Stimulated activated CD8-positive, alpha-beta memory T cell treated with anti-CD3 and anti-CD28 coated beads, Interleukin-12 subunit alpha, Interleukin-12 subunit beta, amount 100 ng/mL, for 1 hour (primary cell): ENCODE measurements around the gene CD99.
"Not testable (repeated sequence)": the region's sequence is repeated elsewhere in the genome, so short reads cannot be mapped to it uniquely, and the experiment has no call there.

Experiments
- DNase-seq: peaks from one replicate; pipeline ENCODE4 v3.0.0-alpha.2; 2020; ENCODE audit warnings: low read depth

Gene CD99

GRCh38 chrX:2774057-2774456, 83.0 kb downstream of the CD99 start:
- no peak for DNase-seq

GRCh38 chrX:2774776-2775175, 83.7 kb downstream of the CD99 start:
- DNase-seq = no peak

- not testable (repeated sequence) for DNase-seq
Measured at GRCh38 chrX:2780472-2781225, 89.6 kb downstream of the CD99 start.

- no peak for DNase-seq
Measured at GRCh38 chrX:2781226-2781571, 90.1 kb downstream of the CD99 start.

GRCh38 chrX:2781698-2782097, 90.6 kb downstream of the CD99 start:
- DNase-seq = no peak

- DNase-seq = no peak
Measured at GRCh38 chrX:2782171-2782570, 91.1 kb downstream of the CD99 start.

GRCh38 chrX:2782778-2783177, 91.7 kb downstream of the CD99 start:
- no peak for DNase-seq

GRCh38 chrX:2784026-2784425, 92.9 kb downstream of the CD99 start:
- no peak for DNase-seq

- no peak for DNase-seq
Measured at GRCh38 chrX:2785538-2785937, 94.4 kb downstream of the CD99 start.

GRCh38 chrX:2788980-2789379, 97.9 kb downstream of the CD99 start:
- DNase-seq = no peak

- no peak for DNase-seq
Measured at GRCh38 chrX:2789569-2789968, 98.5 kb downstream of the CD99 start.
